NCI-H446 treated with DMSO at 0.1 percent for 48 hours (cell line): Measurements from ENCODE around the gene TMC4.

Experiments used
- DNase-seq: peaks from one replicate; lab custom pipeline; 2025; lab: John Stamatoyannopoulos, UW

Gene TMC4

GRCh38 chr19:54154603-54155345 lies 18.2 kb downstream of the TMC4 start:
- DNase-seq, result no peak

- DNase-seq, result no peak
Measured at GRCh38 chr19:54153731-54154326, 19.1 kb downstream of the TMC4 start.

- DNase-seq, result no peak
Measured at GRCh38 chr19:54152878-54153524, 20.0 kb downstream of the TMC4 start.

- DNase-seq, result no peak
Measured at GRCh38 chr19:54152267-54152666, 20.7 kb downstream of the TMC4 start.

GRCh38 chr19:54151362-54152035 lies 21.5 kb downstream of the TMC4 start:
- DNase-seq, result no peak

- no peak for DNase-seq
Measured at GRCh38 chr19:54149021-54149812, 23.7 kb downstream of the TMC4 start.

- no peak for DNase-seq
Measured at GRCh38 chr19:54148158-54148557, 24.8 kb downstream of the TMC4 start.

- DNase-seq, result no peak
Measured at GRCh38 chr19:54147676-54148075, 25.3 kb downstream of the TMC4 start.

- DNase-seq, result no peak
Measured at GRCh38 chr19:54145541-54146158, 27.3 kb downstream of the TMC4 start.

- DNase-seq, result no peak
Measured at GRCh38 chr19:54142166-54142780, 30.7 kb downstream of the TMC4 start.

GRCh38 chr19:54141356-54141755 lies 31.6 kb downstream of the TMC4 start:
- no peak for DNase-seq

GRCh38 chr19:54138489-54139256 lies 34.3 kb downstream of the TMC4 start:
- DNase-seq, result no peak

GRCh38 chr19:54137699-54138488 lies 35.1 kb downstream of the TMC4 start, which contains the start of gene CNOT3:
TSS of gene CNOT3 (plus strand) at chr19:54137762. CDS start at chr19:54142979, 5,217 bp downstream.
- DNase-seq, result no peak

- DNase-seq, result peak; percentile 100
Measured at GRCh38 chr19:54136864-54137698, 35.9 kb downstream of the TMC4 start.

- no peak for DNase-seq
Measured at GRCh38 chr19:54136086-54136863, 36.7 kb downstream of the TMC4 start.

GRCh38 chr19:54133957-54134590 lies 38.9 kb downstream of the TMC4 start:
- no peak for DNase-seq
